ENCODE measurements around the gene SLC34A1. TPM values are rescaled to one million over a fixed set of nuclear protein-coding genes. Genes with fewer than 3 reads are reported as not detected.
A peak's percentile ranks its signal among the peaks of the same experiment; 100 is the strongest.

The SLC34A1 gene
- total RNA-seq, 1 experiment from 2014 or later: not detected

DNA sequence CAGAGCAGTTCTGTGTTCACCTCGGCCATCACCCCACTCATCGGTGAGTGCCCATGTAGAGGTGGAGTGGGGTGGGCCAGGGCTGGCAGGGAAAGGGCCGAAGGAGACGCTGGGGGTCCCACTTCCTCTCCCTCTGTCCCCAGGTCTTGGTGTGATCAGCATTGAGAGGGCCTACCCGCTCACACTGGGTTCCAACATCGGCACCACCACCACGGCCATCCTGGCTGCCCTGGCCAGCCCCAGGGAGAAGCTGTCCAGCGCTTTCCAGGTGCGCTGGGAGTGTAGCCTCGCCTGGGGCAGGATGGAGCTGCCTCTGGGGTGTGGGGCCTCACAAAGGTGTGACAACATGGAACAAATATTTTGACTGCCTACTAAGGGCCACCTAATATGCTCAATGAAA, 12.6 kb downstream of the SLC34A1 start:
- BruUV-seq (replicated peaks): no TSS peak

DNA sequence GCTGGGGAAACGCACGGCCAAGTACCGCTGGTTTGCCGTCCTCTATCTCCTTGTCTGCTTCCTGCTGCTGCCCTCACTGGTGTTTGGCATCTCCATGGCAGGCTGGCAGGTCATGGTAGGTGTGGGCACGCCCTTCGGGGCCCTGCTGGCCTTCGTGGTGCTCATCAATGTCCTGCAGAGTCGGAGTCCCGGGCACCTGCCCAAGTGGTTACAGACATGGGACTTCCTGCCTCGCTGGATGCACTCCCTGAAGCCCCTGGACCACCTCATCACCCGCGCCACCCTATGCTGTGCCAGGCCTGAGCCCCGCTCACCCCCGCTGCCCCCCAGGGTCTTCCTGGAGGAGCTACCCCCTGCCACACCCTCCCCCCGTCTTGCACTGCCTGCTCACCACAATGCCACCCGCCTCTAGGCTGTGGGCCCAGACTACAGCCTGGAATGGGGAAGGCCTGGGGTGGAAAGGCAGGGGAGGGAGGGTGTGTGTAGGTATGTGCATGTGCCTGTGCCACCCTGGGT, 13.7 kb downstream of the SLC34A1 start:
- Histone ChIP-seq H3K4me3 (ENCODE audit: low read depth, low read length, poor library complexity, severe bottlenecking) (no peak overlapping the region), H3K27ac (ENCODE audit: low read depth, low read length, poor library complexity, severe bottlenecking) (no peak overlapping the region), H3K4me1 (ENCODE audit: insufficient read depth, low read length, poor library complexity, severe bottlenecking) (peaks cover 7% of the 10 kb centered on the region), H3K27me3 (replicated peaks; ENCODE audit: insufficient read depth, low read depth, low read length, poor library complexity) (peaks cover 33% of the 10 kb centered on the region), H3K9me3 (ENCODE audit: low read depth, low read length, poor library complexity, severe bottlenecking) (no peaks in the 10 kb centered on the region), H3K36me3 (ENCODE audit: insufficient read depth, low read length, poor library complexity, severe bottlenecking) (no peaks in the 10 kb centered on the region)
- ChIA-PET CTCF (no interaction called here), POLR2A (ENCODE audit: low non-redundant PET) (no interaction called here)
- TF ChIP-seq, protein P1, sequence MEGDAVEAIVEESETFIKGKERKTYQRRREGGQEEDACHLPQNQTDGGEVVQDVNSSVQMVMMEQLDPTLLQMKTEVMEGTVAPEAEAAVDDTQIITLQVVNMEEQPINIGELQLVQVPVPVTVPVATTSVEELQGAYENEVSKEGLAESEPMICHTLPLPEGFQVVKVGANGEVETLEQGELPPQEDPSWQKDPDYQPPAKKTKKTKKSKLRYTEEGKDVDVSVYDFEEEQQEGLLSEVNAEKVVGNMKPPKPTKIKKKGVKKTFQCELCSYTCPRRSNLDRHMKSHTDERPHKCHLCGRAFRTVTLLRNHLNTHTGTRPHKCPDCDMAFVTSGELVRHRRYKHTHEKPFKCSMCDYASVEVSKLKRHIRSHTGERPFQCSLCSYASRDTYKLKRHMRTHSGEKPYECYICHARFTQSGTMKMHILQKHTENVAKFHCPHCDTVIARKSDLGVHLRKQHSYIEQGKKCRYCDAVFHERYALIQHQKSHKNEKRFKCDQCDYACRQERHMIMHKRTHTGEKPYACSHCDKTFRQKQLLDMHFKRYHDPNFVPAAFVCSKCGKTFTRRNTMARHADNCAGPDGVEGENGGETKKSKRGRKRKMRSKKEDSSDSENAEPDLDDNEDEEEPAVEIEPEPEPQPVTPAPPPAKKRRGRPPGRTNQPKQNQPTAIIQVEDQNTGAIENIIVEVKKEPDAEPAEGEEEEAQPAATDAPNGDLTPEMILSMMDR (conservative IDR thresholded peaks at IDR 0.05; ENCODE audit: low read depth, low read length): no peak
- TF ChIP-seq EZH2 (IDR thresholded peaks at IDR 0.05; ENCODE audit: borderline replicate concordance, low read depth, low read length, poor library complexity, severe bottlenecking): no peak
- intact Hi-C loops (cut with micrococcal nuclease; ENCODE audit: unreplicated experiment): no loop called here
- no TSS peak for BruUV-seq (replicated peaks)
- DNase-seq (ENCODE audit: low spot score): no peak

More for the DNA sequence above, 12.6 kb downstream of the SLC34A1 start:
- Histone ChIP-seq H3K27me3 (replicated peaks; ENCODE audit: insufficient read depth, low read depth, low read length, poor library complexity) (peaks cover 21% of the 10 kb centered on the region), H3K9me3 (ENCODE audit: low read depth, low read length, poor library complexity, severe bottlenecking) (no peaks in the 10 kb centered on the region), H3K36me3 (ENCODE audit: insufficient read depth, low read length, poor library complexity, severe bottlenecking) (no peaks in the 10 kb centered on the region), H3K27ac (ENCODE audit: low read depth, low read length, poor library complexity, severe bottlenecking) (no peak overlapping the region), H3K4me3 (ENCODE audit: low read depth, low read length, poor library complexity, severe bottlenecking) (no peak overlapping the region), H3K4me1 (ENCODE audit: insufficient read depth, low read length, poor library complexity, severe bottlenecking) (peaks cover 1% of the 10 kb centered on the region)
- DNase-seq (ENCODE audit: low spot score): no peak
- intact Hi-C loops (cut with micrococcal nuclease; ENCODE audit: unreplicated experiment): no loop called here
- CTCF ChIA-PET: no interaction called here
- POLR2A ChIA-PET (ENCODE audit: low non-redundant PET): no interaction called here
- no peak for TF ChIP-seq EZH2 (IDR thresholded peaks at IDR 0.05; ENCODE audit: borderline replicate concordance, low read depth, low read length, poor library complexity, severe bottlenecking)
- TF ChIP-seq, protein P1 (conservative IDR thresholded peaks at IDR 0.05; ENCODE audit: low read depth, low read length): no peak

DNA sequence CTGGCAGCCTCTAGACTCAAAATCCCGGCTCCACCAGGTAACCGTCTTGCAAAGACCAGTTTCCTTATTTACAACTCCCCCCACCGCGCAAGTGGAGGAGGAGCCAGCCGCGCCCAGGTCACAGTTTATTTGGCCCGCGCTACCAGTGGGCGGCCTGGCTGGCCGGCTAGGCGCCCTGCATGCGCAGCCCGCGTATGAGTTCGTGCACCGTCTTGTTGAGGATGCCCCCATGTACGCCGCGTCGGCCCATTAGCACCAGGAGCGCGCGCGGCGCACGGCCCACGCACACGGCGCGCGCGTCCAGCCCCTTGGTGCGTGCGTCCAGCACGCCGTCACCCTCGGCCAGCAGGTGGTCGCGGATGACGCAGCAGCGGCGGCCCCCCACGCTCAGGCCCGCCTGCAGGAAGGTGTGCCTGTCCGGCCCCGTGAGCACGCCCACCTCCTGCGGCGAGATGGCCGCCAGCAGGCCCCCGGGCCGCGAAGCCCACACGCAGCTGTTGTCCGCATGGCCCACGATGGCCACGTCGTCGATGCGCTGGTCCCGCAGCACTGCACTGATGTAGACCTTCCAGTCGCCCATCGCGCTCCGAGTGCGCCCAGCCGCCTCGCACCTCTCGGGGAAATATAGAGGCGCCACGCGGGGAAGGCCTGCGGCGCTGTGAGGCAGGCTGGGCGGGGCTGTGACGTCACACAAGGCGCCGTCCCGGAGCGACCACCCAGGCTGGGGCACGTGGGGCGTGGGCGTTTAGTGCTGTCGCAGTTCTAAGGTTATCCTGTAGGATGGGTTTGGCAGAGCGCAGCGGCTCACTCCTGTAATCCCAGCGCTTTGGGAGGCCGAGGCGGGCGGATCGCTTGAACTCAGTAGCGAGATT, 16.0 kb downstream of the SLC34A1 start, which contains the start of gene PFN3:
Gene PFN3, minus strand, starts transcription at position 665 of the 872 bp plus-strand sequence. Its CDS starts 85 bp downstream, at position 580.
- no peaks in the 10 kb centered on the region for H3K9me3 ChIP-seq (ENCODE audit: low read depth, low read length, poor library complexity, severe bottlenecking)
- BruUV-seq (replicated peaks): no TSS peak
- H3K36me3 ChIP-seq (ENCODE audit: insufficient read depth, low read length, poor library complexity, severe bottlenecking): no peaks in the 10 kb centered on the region
- no peak within 1 kb of the TSS for H3K4me3 ChIP-seq (ENCODE audit: low read depth, low read length, poor library complexity, severe bottlenecking)
- H3K27ac ChIP-seq (ENCODE audit: low read depth, low read length, poor library complexity, severe bottlenecking): no peak within 1 kb of the TSS
- intact Hi-C loops (cut with micrococcal nuclease; ENCODE audit: unreplicated experiment): no loop called here
- peaks cover 18% of the 10 kb centered on the region for H3K4me1 ChIP-seq (ENCODE audit: insufficient read depth, low read length, poor library complexity, severe bottlenecking)
- POLR2A ChIA-PET (ENCODE audit: low non-redundant PET): no interaction called here
- no peak for TF ChIP-seq EZH2 (IDR thresholded peaks at IDR 0.05; ENCODE audit: borderline replicate concordance, low read depth, low read length, poor library complexity, severe bottlenecking)
- TF ChIP-seq, protein P1 (conservative IDR thresholded peaks at IDR 0.05; ENCODE audit: low read depth, low read length): no peak
- CTCF ChIA-PET: no interaction called here
- DNase-seq (ENCODE audit: low spot score): peak; percentile 53
- H3K27me3 ChIP-seq (replicated peaks; ENCODE audit: insufficient read depth, low read depth, low read length, poor library complexity): peaks cover 44% of the 10 kb centered on the region

Data from A673 (cell line).